GM06990 (cell line): ENCODE measurements around the gene PRMT1.
A peak's percentile ranks its signal among the peaks of the same experiment; 100 is the strongest.

Source experiments
- DNase-seq: peaks from one replicate; pipeline ENCODE4 v3.0.0-alpha.2; 2011; ENCODE audit not compliant: insufficient read length; ENCODE audit errors: extremely low read depth
- H3K27me3 ChIP-seq: replicated peaks from 2 replicates; pipeline ENCODE4 v1.6.0; 2011; ENCODE audit warnings: low read length; ENCODE audit not compliant: control insufficient read depth, insufficient read depth
- H3K36me3 ChIP-seq: 2 replicates; pipeline ENCODE4 v1.5.1; 2011; ENCODE audit warnings: low read length; ENCODE audit not compliant: control insufficient read depth, insufficient read depth
- H3K4me3 ChIP-seq: replicated peaks from 2 replicates; pipeline ENCODE4 v1.5.1; 2011; ENCODE audit warnings: low read depth, mild to moderate bottlenecking, control low read depth, low read length
- CTCF ChIP-seq: IDR thresholded peaks from 2 replicates; pipeline ENCODE4 v1.5.1; 2011; ENCODE audit warnings: low read length, control low read depth, mild to moderate bottlenecking, inconsistent platforms; ENCODE audit not compliant: insufficient read depth, poor library complexity, severe bottlenecking

The PRMT1 gene

DNA sequence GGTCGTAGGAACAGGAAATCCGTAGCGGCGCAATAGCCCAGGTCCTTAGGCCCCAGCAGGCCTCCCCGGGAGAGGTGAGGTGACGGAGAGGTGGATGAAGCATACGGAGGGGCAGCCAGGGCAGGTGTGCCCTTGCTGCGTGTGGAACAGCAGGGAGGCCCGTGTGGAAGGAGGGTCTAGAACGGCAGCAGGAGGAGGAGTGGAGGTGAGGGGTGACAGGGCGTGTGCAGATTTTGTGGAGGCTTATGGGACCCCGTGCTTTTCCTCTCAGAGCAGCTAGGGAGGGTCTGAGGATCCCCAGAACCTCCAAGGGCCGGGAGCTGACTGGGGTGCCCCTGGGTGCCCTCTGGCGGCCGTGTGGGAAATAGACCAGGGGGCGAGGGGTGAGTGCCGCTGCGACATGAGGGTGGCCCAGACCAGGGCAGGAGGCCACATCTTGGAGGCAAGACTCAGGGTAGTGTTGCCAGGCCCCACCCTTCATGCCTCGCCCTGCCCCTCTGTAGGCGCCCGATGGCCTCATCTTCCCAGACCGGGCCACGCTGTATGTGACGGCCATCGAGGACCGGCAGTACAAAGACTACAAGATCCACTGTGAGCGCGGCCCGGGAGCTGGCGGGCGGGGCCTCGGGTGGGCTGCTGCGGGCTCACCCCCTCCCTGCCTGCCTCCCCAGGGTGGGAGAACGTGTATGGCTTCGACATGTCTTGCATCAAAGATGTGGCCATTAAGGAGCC lies 7.3 kb downstream of the PRMT1 start:
- peaks cover 44% of the 10 kb centered on the region for H3K36me3 ChIP-seq

DNA sequence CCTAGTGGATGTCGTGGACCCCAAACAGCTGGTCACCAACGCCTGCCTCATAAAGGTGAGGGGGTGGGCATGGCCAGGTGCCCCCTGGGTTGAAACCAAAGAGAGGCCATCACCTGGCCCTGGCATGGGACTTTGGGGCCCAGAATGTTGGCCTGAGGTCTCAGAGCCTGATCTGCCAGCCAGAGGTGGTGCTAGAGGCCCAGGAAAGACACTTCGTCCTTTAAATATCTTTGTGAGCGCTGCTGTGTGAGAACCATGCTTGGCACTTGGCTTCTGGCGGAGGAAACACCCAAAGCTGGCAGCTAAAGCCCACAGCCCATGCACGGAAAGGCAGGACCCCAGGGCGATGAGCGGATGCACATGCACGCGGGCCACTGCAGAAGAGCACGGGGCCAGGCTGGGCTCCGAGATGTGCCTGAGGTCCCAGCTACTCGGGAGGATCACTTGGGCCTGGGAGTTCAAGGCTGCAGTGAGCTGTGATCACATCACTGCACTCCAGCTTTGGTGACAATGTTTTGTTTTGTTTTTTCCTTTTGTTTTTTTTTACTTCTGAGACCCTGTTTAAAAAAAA lies 8.0 kb downstream of the PRMT1 start:
- no peak for TF ChIP-seq CTCF
- Histone ChIP-seq H3K4me3 (no peak overlapping the region), H3K27me3 (no peaks in the 10 kb centered on the region), H3K36me3 (peaks cover 44% of the 10 kb centered on the region)
- DNase-seq, result no peak

More for the DNA sequence above, 7.3 kb downstream of the PRMT1 start:
- Histone ChIP-seq H3K27me3 (no peaks in the 10 kb centered on the region), H3K4me3 (no peak overlapping the region)
- TF ChIP-seq CTCF, result peak; percentile 86
- DNase-seq, result no peak

GRCh38 chr19:49685845-49686332 lies 8.8 kb downstream of the PRMT1 start:
- no peak overlapping the region for H3K4me3 ChIP-seq
- peaks cover 44% of the 10 kb centered on the region for H3K36me3 ChIP-seq
- DNase-seq, result no peak
- TF ChIP-seq CTCF, result no peak
- no peaks in the 10 kb centered on the region for H3K27me3 ChIP-seq

GRCh38 chr19:49686503-49687088 lies 9.5 kb downstream of the PRMT1 start:
- no peak for TF ChIP-seq CTCF
- Histone ChIP-seq H3K27me3 (no peaks in the 10 kb centered on the region), H3K36me3 (peaks cover 41% of the 10 kb centered on the region), H3K4me3 (no peak overlapping the region)
- DNase-seq, result no peak

GRCh38 chr19:49687150-49687549 lies 10.1 kb downstream of the PRMT1 start:
- no peaks in the 10 kb centered on the region for H3K27me3 ChIP-seq
- H3K36me3 ChIP-seq, result peaks cover 36% of the 10 kb centered on the region
- no peak for TF ChIP-seq CTCF
- no peak overlapping the region for H3K4me3 ChIP-seq
- DNase-seq, result no peak
